Neural progenitor cell (in vitro differentiated cells): ENCODE results near the gene FANCD2.

Experiments used
- EZH2 ChIP-seq: fragments of 200-600 bp; sonication (generic); IDR thresholded peaks from 2 replicates; pipeline ENCODE4 v1.6.1; 2017; ENCODE audit warnings: antibody characterized with exemption, mild to moderate bottlenecking, moderate library complexity
- EZH2phosphoT487 ChIP-seq: fragments of 200-600 bp; sonication (generic); IDR thresholded peaks from 2 replicates; pipeline ENCODE4 v1.6.1; 2017; ENCODE audit warnings: antibody characterized with exemption
- TF ChIP-seq, protein P1 (sequence below): fragments of 200-600 bp; sonication (generic); IDR thresholded peaks from 2 replicates; pipeline ENCODE4 v1.5.1; 2017; ENCODE audit warnings: antibody characterized with exemption, mild to moderate bottlenecking

DNA sequence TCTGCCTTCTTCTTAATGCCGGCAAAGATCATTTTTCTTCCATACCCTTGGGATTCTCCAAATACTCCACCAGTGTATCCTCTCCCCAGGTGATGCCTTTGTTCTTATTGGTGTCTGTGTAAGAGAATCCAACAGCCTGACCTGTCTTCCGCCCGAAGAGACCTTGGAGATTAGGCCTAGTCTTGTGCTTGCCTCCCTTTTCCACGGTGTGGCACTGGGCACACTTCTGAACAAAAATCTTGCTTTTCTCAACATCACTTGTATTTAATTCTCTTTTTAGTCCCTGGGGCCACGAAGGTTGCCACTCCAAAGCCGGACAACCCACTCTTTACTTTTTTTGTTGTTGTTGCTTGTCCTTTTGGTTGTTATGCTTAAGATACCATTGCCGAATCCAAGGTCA, 25.6 kb upstream of the FANCD2 start:
- TF ChIP-seq, protein P1, sequence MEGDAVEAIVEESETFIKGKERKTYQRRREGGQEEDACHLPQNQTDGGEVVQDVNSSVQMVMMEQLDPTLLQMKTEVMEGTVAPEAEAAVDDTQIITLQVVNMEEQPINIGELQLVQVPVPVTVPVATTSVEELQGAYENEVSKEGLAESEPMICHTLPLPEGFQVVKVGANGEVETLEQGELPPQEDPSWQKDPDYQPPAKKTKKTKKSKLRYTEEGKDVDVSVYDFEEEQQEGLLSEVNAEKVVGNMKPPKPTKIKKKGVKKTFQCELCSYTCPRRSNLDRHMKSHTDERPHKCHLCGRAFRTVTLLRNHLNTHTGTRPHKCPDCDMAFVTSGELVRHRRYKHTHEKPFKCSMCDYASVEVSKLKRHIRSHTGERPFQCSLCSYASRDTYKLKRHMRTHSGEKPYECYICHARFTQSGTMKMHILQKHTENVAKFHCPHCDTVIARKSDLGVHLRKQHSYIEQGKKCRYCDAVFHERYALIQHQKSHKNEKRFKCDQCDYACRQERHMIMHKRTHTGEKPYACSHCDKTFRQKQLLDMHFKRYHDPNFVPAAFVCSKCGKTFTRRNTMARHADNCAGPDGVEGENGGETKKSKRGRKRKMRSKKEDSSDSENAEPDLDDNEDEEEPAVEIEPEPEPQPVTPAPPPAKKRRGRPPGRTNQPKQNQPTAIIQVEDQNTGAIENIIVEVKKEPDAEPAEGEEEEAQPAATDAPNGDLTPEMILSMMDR: no peak
- no peak for TF ChIP-seq EZH2
- TF ChIP-seq EZH2phosphoT487: no peak
